Peyer's patch (tissue), 4 donors: ENCODE measurements around the gene ITCH.

Experiments
- CTCF ChIP-seq, 6 experiments: fragments of 450-650 bp in 4 of 6; fragments of 200-600 bp in 2 of 6; sonication (generic) in 1 of 6; IDR thresholded peaks; one replicate each; pipeline ENCODE4 v1.5.1; 2017 to 2019; ENCODE audit warnings: antibody characterized with exemption in 6 of 6, mild to moderate bottlenecking in 3 of 6, moderate library complexity in 1 of 6
- POLR2A ChIP-seq, 2 donors: fragments of 450-650 bp; IDR thresholded peaks; one replicate each; pipeline ENCODE4 v1.5.1; 2017; ENCODE audit warnings: antibody characterized with exemption in 2 of 2, mild to moderate bottlenecking in 2 of 2, moderate library complexity in 2 of 2

GRCh38 chr20:34355427-34355826, 7.6 kb upstream of the ITCH start:
- TF ChIP-seq CTCF (IDR thresholded peaks at IDR 0.05) (no peak), POLR2A (IDR thresholded peaks at IDR 0.05) (no peak)
